Measurements from ENCODE around the gene PTN. TPM values are rescaled to one million over a fixed set of nuclear protein-coding genes. Genes with fewer than 3 reads are reported as not detected.

PTN gene
- total RNA-seq, 1 experiment from 2014 or later, result 11.9 TPM

DNA sequence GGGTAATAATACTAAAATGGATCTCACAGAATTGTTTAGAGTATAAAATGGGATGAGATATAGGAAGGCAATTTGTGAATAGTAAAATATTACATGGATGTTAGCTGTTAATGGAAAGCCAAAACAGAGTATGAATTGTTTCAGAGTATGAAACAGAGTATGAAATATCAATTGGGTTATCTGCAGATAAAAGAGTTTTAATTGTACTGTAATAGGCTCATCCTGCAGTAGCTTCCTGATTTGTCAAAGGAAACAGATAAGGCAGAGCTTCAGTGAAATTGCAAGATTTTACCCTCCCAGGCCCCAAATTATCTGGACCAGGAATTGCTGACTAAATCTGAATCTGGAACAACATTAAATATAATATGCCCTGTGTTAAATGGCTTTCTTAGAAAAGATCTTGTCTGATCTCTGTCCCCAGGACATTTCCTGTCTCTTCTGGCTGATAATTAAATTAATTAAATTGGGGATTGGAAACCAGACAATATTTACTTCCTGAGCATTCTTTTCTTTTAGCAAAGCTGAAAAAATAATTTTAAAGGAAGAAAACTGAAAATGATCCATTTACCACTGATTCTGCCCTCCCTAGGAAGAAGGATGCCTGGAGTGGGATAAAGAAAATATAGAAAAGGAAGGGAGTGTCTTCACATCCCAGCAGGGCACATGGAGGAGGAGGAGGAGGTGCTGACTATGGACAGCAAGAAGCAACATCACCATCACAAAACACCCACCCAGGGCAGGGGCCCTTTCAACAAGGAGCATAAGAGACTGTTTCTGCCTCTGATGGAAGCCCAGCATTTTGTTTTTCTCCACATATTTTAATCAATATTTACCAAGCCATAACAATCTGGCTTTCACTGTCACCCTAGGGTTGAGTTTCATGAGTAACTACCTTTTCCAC is 18.5 kb downstream of the PTN start:
- DNase-seq (ENCODE audit: low spot score), result no peak

DNA sequence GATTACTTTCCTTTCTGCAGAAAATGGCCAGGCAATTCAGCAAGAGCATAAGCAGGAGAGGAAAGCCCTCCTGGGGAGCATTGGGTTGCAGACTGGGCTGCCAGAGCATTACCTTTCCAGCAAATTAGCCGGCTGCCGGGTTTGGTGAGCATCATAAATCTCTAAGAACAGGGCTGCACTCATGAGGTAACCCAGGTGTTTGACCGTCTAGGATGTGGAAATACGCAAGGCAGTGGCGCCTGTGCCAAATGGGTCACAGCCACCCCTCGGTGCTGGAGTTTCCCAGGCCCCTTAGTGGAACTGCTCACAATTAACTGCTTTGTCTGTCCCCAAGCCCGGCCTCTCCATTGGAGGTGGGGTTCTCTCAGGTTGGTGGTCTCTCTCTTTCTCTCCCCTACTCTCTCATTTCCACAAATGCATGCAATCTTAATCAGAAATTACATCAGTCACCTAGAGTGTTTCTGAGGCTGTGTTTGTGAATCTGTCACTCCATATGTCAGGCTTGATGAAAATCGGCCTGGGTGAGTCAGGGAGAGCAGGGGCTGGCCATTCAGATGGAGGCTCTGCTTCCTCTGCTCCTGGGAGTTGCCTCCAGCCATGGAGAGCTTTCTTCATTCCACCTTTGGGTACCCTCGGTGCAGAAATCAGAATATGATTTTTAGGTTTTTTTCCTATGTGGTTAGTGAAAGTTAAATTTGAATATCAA is 26.7 kb downstream of the PTN start:
- no peak for DNase-seq (ENCODE audit: low spot score)

DNA sequence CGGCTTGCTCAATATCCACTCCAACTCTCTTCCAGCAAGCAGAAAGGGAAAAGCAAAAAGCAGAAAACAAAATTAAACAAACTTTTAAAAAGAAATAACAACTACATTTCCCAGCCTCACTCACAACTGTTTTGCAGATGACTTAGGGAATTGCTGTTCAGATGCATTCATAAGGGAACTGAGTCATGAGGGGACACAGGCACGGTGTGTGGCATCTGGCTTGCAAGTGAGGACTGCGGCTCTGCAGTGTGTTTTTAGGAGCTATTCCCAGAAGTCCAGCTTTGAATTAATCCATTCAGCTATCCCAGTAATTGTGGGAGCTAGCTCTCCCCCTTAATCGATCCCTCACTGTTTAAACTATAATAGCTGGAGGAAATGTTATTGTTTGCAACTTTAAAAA is 30.3 kb downstream of the PTN start:
- DNase-seq (ENCODE audit: low spot score), result no peak

DNA sequence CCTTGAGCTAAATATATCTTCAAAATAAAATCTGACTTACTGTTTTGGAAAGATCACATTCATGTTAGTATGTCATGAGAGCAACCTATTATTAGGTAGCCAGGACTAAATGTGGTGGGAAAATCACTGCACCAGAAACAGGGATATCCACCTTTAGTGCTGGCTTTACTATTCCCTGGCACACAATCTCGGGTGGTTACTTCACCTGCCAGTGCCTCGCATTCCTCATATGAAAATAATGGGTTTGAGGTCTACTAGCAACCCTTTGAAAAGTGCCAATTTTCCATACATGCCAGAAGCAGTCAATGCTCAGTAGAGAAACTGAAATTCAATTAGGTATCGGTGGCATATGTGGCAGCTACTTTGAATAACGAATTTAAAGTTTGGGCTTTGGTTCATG is 36.8 kb downstream of the PTN start:
- DNase-seq (ENCODE audit: low spot score), result no peak

DNA sequence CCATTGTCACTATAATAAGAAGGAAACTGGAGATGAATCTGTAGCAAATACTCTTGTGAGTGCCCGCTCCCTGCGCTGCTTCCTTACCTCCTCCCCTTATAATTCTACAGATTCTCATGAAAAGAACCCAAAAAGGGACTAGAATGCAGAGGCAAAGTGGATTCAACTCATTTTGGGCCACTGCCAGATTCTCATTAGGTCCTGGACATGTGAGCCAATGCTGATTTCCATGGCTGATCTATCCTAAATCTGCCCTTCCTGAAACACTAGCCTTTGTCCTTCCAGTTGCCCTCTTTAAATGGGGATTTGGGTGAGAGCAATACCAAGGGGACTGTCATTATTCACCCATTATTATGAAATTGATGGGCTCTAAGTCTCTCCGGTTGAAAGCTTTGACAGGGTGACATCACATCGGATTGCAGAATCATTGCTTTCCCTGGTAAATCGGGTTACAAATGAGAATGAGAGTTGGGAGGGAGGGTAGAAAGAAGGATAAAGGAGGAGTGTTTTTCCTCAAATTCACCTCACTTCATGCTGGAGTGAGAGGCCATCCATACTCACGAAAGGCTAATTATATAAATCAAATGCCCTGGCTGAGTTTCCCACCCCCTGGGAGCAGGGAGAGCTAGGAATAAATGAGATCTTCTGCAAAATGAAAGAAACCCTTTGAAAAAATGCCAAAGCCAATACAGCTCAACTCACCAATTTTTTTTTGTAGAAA is 37.5 kb downstream of the PTN start:
- no peak for DNase-seq (ENCODE audit: low spot score)

DNA sequence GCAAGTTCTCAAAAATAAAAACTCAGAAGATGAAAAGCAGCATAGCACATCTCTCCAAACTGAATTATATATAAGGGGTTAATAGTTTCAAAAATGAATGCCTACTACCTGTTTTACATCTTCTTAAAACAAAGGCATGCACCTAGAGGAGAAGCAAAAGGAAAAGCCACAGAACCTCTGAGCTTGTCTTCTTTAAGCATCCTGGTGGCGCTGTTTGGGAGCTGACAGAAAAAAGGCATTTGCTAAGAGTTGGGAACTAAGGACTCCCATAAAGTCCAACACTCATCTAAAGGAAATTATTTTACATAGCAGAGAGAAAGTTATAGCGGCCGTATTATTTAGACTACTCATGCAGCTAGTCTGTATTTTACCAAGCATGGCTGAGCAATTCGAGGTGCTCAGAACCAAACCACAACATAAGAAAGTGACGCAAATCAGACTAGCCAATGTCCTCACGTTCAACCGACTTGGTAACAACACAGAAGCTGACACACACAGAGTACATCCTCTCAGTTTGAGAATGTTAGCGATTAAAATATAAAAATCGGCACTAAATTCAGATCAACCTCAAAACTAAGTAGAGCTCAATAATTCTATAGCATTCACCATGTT is 38.8 kb downstream of the PTN start:
- no peak for DNase-seq (ENCODE audit: low spot score)

DNA sequence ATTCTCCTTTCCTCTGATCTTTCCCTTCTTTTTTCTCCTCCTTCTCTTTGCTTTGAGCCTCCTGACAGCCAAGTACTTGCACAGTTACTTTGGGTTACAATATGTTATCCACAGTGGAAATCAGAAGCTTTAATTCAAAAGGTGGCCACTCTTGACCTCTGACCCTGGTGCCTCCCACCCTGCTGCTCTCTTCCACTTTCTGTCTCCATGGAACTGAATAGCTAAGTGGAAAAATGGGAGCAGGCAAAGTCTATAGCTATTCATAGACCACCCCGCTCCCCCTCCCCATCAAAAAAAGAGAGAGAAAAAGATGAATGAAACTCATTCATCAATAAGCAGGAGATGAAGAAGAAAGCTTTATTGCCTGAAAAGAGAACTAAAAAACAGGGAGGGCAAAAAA is 39.4 kb downstream of the PTN start:
- no peak for DNase-seq (ENCODE audit: low spot score)

DNA sequence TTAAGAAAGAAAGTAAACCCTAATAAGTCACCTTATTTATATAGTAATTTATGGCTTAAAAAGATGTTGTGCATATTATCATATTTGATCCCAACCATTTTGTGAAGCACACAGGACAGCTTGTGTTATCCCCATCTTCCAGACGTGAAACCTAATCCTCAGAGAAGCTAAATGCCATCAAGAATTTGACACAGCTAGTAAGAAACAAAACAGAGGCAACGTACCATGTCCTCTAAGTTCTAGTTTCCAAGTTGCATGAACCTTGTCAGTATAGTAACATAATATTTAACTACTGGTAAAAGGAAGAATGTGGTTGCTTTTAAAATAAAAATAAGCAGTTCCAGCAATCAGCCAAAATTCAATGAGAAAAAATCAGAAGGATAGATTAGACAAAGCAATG is 41.5 kb downstream of the PTN start:
- DNase-seq (ENCODE audit: low spot score), result no peak

DNA sequence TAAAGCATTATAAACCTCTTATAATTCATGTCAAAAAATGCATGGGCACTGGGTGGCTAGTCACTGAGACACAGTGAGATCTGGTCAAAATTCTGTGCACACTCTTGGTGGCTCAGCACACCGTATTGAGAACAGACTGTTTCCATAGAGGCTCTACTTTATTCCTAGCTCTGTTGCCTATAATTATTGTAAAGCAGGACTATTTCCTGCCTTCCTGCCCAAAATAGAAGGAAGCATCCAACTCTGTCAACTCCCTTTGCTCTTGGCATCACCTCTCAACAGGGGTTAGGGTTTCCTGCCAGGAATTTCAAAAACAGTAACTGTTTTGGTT is 45.1 kb downstream of the PTN start:
- no peak for DNase-seq (ENCODE audit: low spot score)

DNA sequence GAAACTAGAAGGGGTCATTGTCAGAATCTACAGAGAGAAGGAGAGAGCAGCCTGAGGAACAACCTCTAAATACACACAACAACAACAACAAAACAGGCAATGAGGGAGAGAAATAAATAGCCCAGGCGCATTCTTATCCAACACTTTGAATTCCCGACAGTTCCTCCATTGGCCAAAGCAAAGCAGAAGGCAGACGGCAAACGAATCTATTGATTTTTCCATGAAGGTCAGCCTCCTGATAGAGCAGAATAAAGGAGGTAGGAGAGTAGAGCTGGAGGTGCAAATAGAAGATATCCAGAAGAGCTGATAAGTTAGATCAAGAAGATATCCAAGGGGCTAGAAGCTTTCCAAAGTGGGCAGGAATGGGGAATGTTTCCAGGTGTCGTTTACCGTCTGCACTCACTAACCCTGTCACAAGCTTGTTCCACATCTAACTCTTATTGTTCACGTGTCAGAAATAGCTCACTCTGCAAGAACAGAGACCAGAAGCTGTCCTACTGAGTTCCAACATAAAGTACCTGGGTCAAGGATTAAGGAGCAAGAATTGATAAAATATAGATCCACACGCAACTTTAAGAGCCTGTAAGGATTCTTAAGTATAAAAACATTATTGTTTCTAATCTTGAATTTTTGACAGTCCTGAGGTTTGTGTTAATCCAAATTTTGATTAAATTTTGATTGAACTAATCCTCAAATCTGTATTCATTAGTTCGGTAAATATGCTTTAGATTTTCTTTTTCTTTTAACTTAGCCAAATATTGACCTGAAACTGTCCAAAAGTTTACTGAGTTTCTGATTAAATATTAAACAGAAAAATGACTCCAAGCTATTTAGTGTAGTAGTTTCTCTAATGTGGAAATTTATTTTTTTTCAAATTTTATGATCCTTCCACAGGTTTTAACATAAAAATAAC is 45.7 kb downstream of the PTN start:
- DNase-seq (ENCODE audit: low spot score), result no peak

DNA sequence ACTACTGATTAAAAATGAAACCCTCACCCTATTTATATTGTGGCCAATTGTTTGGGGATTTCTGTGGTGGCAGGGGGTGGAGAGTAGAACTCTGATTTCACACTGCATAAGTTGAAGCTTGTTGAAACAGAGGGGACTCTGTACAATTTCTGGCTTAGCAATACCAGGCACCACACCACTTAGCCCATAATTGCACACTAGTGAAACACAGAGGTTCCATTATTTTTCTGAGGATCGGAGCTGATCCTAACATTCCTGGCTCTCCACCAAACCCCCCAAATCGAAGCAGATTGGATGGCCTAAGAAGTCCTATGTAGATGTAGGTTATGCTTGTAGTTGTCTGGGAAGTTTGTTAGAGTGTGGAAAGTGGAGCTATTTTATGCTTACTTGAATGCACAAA is 47.0 kb downstream of the PTN start:
- no peak for DNase-seq (ENCODE audit: low spot score)

DNA sequence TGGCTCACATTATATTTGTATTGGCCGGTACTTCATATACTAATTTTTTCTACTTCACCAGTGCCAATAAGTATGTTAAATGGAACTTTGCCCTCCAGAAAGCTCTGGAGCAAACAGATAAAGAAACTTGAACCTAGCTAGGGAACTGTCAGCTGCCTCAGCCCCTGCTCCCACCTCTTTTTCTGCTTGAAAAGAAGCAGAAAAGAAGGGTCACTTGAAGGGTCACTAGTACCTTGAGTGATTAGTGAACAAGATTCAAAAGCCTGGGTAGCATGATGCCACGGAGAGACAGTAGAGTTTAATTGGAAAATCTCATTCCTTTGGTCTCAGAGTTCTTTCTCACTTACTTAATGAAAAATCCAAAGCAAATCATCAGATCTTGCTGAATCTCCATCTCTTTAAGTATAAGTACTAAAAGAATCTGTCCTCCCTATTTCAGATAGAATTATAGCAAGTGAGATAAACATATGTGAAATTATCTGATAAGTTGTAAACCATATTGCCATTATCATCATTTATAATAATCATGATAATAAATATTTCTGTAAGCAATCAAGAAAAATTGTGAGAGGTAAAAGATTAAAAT is 47.7 kb downstream of the PTN start:
- no peak for DNase-seq (ENCODE audit: low spot score)

DNA sequence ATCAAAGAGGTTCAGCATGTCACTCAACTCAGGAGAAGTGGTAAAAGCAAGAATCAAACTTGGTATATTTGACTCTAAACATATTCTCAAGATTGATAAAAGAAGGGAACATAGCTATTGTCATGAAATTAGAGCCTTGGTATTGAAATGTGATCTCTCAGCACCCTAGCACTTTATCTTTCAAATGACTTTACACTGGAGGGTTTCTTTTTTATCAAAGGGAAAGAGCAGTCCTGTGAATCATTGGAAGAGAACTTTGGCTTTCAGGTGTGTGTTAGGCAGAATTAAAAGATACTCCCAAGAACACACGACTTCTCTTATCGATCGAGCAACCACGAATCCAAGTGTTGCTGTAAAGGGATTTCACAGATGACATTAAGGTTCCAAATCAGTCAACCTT is 54.4 kb downstream of the PTN start:
- DNase-seq (ENCODE audit: low spot score), result no peak

DNA sequence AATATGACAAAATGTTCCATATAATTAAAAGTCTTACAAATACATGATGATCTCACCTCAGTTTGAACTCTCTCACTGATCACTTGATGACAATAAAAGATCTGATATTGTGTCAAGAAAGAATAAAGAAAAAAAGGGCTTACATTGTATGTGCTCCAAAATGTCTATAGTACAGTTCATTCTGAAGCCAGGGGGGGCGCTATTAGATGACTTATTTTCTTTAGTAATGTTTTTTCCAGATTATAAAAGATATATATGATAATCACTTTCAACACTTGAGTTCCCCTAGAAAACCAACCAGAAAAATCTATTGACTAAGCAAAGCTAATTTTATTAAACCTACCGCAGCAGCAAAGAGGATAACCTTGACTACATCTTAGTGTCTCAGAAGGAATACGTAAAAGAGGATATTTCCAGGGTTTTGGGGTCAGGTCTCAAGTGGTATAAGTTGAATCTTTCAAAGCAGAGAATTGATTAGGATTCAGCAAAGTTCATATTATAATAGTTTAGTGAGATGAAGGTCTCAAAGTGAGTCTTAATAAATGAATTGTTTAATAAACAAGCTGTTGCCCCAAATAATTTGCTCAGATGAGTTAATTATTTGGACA is 55.8 kb downstream of the PTN start:
- DNase-seq (ENCODE audit: low spot score), result no peak

DNA sequence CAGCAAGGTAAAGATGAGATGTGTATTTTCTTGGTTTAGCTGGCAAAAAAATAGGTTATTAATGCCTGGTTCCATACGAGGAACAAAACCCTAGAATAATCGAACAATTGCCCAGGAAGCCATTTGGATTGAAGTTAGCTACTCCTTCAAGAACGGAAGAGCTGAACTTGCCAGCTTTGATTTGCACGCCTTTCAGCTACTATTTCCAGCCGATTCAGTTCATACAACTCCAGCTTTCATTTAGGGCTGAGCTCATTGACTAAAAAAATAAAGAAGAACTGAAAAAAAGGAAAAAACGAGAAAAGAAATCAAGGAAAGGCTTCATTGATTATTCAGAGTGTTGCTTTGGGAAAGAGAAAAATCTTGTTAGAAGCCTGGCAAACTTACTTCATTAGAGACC is 60.4 kb downstream of the PTN start:
- no peak for DNase-seq (ENCODE audit: low spot score)

DNA sequence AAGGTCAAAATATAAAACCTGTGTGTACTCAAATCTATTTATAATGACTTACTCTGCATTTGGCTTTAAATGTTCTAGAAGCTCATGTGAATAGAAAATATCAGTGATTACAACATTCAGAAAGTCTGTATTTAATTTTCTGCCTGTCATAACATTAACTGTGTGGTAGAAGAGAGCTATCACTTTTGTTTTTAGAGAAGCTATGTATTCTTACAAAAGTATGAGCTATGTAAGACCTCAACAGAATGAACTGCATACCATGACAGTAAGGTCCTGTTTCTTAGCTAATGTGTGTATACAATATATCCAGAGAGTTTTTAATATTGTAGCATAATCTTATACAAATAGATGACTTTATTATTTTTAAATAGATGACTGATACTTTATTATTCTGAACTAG is 61.5 kb downstream of the PTN start:
- no peak for DNase-seq (ENCODE audit: low spot score)

DNA sequence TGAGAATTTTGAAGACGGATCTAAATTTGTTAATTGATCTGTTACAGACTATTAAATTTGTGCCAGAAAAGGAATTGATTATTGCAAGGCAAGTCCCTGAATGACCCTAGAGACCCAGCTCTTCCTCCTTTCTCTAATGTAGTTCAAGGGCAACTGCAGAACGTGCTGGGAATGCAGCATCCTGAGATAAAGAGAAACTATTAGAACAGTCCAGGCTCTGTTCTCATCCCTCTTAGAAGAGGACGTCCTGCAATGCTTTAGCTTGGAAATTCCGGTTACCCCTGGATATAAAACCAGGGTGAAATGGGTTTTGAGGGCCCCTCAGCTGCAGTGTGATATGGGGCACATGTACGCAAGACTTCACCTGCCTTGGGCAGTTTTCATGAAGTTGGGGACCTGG is 67.3 kb downstream of the PTN start:
- no peak for DNase-seq (ENCODE audit: low spot score)

DNA sequence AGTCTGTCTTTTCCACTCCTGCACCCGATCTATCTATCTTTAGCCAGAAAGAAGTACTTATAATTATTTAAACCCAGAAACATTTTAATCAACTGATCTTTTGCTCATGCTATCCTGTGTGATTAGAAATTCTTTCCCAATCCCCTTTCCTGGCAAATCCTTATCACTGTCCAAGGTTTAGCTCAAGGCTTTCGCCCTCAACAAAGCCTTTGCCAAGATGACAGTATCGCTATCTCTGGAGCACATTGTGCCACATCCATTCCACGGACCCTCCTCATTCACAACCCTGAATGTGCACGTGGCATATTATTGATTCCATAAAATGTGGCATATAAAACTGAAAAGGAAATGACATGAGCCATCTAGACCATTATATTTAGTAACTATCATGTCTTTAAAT is 71.3 kb downstream of the PTN start:
- no peak for DNase-seq (ENCODE audit: low spot score)

DNA sequence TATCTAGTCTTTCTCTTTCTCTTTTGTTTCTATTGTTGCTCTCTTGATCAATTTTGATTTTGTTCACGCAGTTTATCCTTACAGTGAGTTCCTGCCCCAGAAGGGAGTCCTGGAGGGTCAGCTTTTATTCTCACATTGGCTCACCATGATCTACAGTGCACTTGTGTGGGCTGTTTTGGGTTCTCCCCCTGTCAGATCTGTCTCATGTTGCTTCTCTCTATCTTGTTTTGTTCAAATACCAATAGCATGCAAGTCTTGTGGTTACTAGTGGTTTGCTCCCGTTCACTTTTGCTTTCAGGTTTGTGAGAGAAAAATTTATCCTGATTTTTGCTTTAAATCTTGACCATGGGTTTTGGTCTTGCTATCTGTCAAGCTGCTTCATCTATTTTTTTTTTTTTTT is 74.3 kb downstream of the PTN start:
- no peak for DNase-seq (ENCODE audit: low spot score)
